HTR-8/SVneo (cell line): ENCODE measurements around the gene POFUT1.
A peak's percentile ranks its signal among the peaks of the same experiment; 100 is the strongest.
"Not testable (repeated sequence)": the region's sequence is repeated elsewhere in the genome, so short reads cannot be mapped to it uniquely, and the experiment has no call there.

Experiments used
- DNase-seq: peaks from one replicate; pipeline ENCODE4 v3.0.0; 2011; ENCODE audit warnings: low spot score, mixed read lengths; ENCODE audit not compliant: insufficient read length
- FAIRE-seq: peaks from 2 replicates; lab custom pipeline; 2011; peaks lifted over from hg19 to GRCh38; lab: Jason Lieb, UNC

Gene POFUT1

DNA sequence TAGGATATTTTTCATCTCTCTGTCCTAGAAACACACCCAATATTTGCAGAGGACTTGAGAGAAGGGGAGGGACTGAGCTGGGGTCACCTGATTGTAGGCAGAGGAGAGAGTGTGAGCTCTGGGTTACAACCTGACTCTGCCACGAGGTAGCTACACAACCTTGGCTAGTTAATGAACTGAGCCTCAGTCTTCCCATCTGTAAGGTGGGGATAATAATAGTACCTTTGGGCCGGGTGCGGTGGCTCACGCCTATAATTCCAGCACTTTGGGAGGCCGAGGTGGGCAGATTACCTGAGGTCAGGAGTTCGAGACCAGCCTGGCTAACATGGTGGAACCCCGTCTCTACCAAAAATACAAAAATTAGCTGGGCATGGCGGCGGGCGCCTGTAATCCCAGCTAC, 53.3 kb downstream of the POFUT1 start:
- not testable (repeated sequence) for DNase-seq, FAIRE-seq

DNA sequence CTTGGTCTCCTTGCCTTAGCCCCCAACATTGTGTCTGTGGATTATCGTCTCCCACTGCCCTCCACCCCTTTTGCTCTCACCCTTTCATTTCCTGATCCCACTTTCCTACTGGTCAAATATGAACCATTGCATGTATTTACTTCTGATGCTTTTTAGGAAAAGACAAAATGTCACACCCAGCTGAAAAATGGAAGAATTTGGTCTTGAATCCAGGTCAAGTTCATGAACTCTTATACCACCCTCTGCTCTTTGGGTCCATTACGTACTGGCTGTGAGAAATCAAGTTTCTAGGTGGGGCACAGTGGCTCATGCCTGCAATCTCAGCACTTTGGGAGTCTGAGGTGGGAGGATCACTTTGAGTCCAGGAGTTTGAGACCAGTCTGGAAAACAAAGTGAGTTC, 54.0 kb downstream of the POFUT1 start:
- DNase-seq (no peak), FAIRE-seq (no peak)

DNA sequence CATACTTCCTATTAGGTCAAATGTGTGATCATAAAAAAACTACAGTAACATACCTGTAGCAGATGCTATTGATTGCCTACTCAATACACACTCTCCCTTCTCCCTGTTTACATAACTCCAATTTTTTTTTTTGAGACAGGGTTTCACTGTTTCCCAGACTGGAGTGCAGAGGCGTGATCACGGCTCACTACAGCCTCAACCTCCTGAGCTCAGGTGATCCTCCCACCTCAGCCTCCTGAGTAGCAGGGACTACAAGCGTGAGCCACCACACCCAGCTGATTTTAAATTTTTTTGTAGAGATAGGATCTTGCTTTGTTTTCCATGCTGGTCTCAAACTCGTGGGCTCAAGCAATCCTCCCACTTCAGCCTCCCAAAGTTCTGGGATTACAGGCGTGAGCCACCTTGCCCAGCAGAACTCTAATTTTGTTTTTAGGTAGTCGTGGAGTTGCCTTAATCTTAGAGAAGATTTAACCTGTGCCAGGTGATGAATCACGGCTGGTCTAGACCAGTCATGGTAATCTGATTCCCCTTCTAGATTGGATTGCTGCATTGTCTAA, 55.8 kb downstream of the POFUT1 start:
- FAIRE-seq = no peak
- DNase-seq = no peak

DNA sequence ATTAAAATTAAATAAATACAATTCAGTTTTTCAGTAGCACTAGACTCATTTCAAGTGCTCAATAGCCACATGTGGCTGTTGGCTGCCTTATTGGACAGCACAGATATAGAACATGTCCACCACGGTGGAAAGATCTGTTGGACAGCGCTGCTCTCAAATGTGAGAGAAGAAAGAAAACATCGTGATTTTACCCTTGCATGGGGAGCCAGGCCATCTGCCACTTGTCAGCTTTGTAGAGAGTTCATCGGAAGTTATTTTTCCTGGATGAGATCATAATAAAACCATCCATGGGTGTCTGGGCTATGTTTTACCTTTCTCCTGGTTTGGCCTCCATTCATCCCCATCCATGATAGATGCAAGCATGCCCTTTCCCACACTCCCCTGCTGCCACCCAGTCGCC, 63.9 kb downstream of the POFUT1 start:
- FAIRE-seq (no peak), DNase-seq (no peak)

DNA sequence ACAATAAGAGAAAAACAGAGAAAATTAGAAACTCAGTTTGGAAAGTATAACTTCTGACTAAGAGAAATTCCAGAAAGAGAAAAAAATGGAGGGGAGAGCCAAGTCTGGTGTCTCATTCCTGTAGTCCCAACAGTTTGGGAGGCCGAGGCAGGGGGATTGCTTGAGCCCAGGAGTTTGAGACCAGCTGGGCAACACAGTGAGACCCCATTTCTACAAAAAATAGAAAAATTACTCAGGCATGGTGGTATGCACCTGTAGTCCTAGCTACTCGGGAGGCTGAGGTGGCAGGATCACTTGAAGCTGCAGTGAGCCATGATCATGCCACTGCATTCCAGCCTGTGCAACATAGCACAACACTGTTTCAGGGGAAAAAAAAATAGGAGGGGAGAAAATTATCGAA, 66.7 kb downstream of the POFUT1 start:
- no peak for FAIRE-seq
- no peak for DNase-seq

DNA sequence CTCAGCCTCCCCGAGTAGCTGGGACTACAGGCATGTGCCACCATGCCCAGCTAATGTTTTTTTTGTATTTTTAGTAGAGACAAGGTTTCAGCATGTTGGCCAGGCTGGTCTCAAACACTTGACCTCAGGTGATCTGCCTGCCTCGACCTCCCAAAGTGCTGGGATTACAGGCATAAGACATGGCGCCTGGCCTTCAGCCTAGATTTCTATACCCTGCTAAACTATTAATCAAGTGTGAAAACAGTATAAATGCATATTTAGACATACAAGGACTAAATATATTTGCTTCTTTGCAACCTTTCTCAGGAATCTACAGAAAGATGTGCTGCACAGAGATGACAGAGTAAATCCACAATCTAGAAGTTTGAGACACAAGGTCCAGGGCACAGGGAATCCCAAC, 67.5 kb downstream of the POFUT1 start:
- FAIRE-seq = not testable (repeated sequence)

DNA sequence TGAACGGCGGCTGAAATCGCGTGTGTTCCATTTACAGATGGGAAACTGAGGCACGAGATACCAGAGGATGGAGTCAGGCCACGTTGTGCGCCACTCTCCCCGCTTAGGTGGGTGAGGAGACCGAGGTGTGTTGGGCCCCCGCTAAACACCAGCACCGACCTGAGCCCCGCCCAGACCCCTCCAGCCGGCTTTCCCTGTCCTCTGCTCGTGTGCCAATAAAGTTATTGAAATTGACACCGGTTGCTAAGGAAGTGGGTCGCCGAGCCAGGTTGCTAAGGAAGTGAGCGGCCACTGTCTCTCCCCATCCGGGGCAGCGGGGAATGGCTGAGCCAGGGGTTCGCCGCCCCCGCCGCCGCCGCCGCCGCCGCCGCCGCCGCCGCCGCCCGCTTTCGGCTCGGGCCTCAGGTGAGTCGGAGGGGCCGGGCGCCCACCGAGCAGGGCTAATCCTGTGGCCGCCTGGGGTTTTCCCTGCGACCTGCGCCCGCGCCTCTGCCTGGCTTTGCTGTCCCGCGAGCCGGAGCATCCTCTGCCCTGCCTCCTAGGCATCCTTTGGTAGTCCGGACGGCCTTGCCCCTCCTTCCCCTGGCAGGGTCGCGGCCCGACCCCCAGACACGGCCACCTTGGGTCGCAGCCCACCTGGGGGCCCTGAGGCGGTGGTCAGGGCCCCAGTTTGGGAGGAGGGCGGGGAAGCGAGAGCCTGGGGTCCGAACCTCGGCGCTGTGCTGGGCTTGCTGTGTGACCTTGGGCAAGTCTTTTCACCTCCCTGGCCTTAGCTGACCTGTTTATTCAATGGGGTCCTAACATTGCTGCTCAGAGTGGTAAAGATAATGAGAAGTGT, 69.9 kb downstream of the POFUT1 start, which contains the start of gene KIF3B:
Gene KIF3B (plus strand): TSS at position 291 of the 838 bp plus-strand sequence. CDS start 32,127 bp downstream, outside the sequence.
- FAIRE-seq (peak; percentile 38), DNase-seq (peak; percentile 98)

More for the DNA sequence above, 67.5 kb downstream of the POFUT1 start:
- DNase-seq = not testable (repeated sequence)

DNA sequence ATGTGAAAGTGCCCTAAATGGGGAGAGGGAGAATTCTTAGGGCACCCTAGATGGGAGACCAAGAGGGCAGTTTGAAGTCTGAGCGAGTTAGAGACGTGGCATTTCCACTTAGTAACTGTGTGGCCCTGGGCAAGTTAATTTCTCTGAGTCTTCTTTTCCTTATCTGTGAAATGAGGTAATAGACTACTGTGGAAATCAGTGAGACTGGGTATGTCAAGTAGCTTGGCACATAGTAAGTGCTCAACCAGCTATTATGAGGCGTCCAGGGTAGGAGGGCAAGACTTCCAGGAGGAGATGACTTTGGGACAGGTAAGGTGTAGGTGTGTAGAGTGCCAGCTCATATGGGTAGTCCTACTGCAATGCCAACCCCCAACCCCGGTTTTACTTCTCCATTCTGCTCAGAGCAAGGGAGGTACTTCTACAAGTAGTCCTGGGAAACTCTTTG, 70.5 kb downstream of the POFUT1 start:
- FAIRE-seq (no peak), DNase-seq (no peak)

DNA sequence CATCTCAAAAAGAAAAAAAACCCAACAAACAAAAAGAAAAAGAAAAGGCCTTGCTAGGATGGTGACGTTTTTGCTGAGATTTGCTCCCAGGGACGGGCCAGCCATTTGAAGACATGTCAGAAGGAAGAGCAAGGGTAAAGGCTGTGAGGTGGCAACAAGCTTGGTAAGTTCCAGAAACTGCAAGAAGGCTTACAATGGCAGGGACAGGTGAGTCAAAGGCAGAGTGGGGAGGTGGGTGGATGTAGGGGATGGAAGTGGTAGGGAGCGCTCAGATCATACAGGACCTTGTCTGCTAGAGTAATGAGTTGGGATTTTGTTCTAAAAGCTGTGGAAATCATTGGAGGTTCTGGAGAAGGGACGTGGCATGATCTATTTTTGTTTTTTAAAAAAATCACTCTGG, 74.0 kb downstream of the POFUT1 start:
- FAIRE-seq (no peak), DNase-seq (no peak)

DNA sequence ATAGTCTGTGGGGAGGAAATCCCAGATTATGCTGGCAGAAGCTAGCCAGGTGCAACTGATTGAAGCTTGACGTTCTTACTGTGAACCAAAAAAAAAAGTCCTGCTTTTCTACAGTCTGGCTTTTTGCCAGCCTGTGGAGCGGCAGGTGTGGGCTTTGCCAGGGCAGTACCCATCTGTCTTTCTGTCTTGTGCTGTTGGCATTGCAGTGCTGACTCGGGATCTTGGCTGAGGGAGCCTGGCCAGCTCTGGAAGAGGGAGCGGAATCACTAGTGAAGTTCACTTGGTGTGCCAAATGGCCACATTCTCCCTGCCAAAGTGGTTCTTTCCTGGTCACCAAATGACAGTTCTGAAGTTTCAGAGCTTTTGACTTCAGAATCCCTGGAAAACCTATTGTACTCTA, 74.8 kb downstream of the POFUT1 start:
- FAIRE-seq = no peak
- no peak for DNase-seq

DNA sequence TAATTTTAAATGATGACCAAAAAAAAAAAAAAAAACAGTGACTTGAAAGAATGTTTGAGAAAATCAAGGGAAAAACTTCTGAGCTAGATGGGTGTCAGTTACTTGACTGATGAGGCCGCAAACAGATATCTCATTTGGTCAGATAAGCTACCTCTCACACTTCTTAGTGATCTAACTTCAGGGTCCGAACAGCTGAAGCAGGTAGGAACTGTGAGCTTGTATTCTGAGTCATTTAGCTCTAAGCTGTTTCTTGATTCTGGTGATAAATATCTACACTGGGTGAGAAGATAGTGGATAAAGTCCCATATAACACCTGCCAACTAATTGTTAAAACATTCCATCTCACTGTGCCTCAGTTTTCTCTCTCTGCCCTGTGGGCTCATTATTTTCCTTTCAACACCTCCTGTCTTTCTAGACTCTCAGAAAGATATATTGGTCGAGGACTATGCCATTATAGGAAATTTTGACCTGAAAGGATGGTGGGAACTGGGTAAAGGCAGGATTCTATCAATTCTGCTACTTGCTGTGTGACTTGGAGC, 77.5 kb downstream of the POFUT1 start:
- DNase-seq = no peak
- no peak for FAIRE-seq

DNA sequence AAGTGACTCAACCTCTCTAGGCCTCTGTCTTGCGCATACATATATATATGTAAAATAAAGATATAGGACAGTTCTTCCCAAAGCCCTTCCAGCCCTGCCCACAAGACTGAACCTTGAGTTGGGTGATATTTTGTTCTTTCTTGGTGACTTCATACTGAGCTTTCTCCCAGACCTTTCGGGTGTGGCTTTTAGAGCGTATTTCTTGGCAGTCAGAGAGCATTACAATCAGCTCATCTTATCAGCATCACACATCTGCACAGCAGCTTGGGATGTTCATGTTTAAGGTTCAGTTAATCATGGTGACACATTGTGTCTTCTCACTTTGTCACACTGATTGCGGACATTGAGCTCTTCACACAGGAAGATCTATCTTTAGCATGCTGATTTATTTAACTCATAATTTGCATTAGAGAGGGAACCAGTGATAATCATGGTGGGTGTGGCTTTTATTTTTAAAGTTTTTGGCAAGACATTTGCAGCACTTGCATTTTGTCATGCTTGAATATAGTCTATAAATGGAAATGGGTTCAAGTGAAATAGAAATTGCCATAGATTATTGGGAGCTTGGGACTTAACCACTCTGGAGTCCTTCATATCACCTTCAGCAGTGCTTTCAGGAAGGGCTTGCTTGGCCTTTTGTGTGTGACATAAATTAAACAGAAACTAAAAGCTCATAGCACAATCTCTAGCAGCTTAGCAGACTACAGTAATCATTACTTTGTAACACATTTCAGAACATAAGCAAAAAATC, 78.1 kb downstream of the POFUT1 start:
- DNase-seq (no peak), FAIRE-seq (no peak)

DNA sequence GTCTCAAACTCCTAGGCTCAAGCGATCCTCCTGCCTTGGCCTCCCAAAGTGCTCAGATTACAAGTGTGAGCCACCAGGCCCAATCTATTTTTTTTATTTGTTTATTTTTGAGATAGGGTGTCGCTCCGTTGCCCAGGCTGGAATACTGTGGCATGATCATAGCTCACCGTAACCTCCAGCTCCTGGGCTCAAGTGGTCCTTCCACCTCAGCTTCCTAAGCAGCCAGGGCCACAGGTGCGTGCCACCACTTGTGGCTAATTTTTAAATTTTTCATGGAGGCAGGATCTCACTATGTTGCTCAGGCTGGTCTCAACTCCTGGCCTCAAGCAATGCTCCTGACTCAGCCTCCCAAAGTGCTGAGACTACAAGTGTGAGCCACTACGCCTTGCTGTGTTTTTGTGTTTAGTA, 79.6 kb downstream of the POFUT1 start:
- FAIRE-seq = no peak
- DNase-seq = no peak
